ENCODE data around the gene KIF5A.

Gene KIF5A

GRCh38 chr12:57535764-57536596 lies 13.9 kb upstream of the KIF5A start:
- DNase-seq, result no peak

- no peak for DNase-seq
Measured at GRCh38 chr12:57536597-57536942, 13.3 kb upstream of the KIF5A start.

DNA sequence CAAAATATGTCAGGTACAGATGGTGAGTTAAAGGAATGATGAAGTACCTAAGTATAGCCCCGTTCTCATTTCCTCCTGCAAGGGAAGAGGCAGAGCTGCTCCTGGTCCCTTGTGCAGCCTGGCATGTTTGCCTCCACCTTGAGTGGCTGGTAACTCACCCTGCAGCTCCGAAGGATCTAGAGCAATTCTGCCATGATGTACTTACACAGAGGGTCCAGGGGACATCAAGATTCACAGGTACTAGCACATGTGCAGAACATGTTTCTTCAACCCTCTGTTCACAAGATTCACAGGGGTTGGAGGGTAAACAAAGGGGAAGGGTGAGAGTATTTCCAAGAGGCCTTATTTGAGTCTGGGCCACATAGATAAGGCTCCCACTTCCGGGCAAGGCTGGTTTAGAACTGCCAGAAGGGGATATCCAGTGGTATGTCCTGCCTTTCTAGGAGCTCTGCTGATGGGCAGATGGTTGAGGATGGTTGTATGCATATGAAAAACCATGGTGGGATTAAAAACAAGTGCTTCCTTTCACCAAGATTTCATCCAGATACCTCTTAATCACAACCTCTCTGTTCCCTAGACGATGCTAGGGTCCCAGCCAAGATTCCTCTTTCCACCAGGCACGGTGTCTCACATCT lies 10.6 kb upstream of the KIF5A start:
- DNase-seq, result no peak

DNA sequence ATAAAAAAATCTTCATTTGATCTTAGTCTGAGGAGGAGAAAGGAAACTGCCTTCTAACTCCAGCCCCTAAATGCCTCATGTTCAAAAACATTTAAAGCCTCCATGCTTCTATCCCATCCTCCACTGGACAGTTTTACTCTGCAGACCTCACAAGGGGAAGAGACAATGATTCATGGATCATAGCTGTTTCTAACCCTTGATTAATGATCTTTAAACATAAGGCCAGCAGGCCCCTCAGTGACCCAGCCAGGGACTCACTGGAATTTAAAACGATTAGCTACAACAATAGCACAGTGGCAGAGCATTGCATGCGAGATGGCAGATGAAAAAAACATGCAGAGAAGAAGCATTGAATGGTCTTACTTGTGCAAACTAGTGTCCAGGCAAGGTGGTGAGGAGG lies 8.8 kb upstream of the KIF5A start:
- DNase-seq, result no peak

DNA sequence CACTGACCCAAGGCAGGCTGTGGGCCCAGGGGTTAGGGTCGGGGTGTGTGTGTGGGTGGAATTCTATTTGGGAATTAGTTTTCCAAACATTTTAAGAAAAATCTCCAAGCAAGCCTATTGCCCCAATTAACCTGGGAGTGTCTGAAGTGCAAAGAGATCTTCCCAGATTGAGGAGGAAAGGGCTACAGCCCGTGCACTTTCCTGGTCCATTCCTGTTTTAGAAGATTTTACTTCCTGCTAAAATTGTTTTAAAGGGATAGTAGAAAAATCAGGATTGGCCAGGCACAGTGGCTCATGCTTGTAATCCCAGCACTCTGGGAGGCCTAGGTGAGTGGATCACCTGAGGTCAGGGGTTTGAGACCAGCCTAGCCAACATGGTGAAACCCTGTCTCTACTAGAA lies 8.1 kb upstream of the KIF5A start:
- no peak for DNase-seq

- DNase-seq, result peak; percentile 16
Measured at GRCh38 chr12:57543581-57543980, 6.3 kb upstream of the KIF5A start.

DNA sequence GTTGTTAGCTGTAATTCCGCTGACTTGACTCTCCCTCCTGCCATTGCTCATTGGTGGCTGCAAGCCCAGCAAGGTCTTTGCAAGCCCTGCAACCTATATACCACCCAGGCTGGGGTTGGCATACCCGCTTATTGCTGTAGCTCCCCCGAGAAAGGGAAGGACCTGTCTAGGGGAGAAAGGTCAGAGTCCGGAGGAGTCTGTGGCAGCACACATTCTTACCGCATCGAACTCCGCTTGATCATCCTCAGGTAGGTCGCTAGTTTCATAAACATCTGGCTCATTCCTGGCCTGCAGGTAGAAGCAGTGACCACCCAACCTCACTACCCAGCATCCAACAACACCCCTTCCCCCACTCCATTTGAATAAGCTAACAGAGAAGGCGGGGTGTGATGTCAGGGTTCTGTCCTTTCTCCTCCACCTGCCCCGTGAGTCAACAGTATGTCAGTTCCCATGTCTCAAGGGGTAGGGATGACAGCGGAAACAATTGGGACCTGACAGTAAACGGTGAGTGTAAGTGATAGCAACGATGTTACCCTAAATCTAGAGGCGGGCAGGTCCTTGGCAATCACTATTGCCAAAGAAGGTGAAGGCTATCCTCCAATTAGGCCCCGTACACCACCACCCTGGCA lies 3.9 kb upstream of the KIF5A start:
- no peak for DNase-seq

DNA sequence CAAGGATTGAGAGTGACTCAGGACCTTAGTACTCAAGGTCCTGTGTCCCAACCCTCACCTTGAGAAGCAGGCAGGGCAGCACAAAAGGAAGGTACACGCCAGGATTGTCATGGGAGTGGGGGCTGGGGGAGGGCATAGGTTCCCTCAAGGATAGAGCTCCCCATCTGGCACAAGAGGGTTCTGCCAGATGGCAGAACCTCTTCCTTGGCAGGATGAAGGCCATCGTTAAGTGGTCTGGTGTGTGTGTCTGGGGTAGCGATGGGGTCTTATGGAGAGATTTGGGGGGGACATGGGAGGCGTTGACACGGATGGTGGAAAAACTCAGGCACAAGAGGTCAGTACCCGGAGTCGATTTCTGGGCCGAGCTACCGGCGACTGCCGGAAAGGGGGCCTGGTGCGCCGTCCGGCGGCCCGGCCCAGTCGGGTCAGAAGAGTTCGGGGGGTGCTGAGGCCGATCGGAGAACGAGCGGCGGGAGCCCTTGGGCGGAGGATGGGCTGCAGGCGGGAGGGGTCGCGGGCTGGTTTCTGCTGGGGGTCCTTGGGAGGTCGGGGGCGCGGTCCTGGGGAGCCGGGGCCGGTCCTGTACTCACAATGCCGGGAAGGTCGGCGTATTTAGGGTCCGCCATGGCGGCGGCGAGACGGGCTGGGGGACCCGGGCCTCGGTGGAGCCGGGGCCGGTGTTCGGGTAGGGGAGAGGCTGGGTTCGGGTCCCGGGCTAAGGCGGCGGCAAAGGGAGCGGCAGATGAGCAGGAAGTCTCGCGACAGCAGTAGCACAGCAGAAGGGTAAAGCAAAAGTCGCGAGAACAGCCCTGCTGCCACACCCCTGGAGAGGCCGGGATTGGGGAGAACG lies 3.2 kb upstream of the KIF5A start, which contains the start of gene DCTN2:
Gene DCTN2 (minus strand): TSS at position 755 of the 850 bp plus-strand sequence. CDS start 129 bp downstream, at position 626.
- DNase-seq, result peak; percentile 97

DNA sequence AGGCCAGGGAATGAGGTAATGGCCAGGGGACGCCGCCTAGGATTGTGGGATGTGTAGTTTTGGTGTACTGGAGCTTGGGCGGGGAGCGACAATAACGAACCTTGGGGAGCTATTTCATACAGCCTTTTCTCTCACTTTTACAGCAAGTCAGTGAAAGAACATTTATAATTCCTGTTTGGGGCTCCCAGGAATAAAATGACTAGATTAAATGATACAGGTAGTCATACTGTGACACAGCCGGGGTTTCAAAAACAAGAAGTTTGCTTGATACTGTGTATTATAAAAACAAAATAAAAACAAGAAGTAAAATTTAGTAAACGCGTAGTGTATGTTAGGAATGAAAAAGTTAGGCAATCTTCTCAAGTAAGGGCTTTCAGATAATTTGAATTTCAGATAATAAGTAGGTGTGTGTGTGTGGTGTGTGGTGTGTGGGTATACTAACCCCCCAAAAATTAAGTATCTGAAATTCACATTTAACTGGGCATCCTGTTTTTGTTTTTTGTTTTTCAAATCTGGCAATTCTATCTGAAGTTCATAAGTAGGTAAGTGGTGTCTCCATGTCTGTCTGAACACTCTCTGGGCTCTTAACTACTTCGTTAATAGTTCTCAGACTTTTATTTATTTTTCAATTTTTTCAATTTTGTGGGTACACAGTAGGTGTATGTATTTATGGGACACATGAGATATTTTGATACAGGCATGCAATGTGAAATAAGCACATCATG lies 2.4 kb upstream of the KIF5A start:
- no peak for DNase-seq

- DNase-seq, result no peak
Measured at GRCh38 chr12:57548013-57548315, 1.9 kb upstream of the KIF5A start.

DNA sequence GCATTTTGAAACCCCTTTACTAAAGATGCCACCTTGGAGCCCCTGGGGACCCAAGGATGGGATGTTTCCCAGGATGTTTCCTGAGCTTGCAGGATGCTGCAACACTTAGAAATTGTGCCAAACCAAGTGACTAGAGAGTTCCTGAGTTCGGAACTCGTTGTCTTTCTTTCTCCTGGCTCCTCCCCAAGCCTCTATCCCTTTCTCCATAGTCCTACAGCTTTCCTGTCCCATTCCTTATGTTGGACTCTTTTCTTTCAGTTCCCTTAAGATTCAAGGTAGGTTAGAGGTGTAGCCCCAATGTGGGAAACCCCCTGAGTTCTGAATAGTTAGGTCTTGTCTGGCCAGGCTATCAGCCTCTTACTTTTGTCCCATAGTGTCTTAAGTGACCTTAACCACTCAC lies 1.4 kb upstream of the KIF5A start:
- no peak for DNase-seq

DNA sequence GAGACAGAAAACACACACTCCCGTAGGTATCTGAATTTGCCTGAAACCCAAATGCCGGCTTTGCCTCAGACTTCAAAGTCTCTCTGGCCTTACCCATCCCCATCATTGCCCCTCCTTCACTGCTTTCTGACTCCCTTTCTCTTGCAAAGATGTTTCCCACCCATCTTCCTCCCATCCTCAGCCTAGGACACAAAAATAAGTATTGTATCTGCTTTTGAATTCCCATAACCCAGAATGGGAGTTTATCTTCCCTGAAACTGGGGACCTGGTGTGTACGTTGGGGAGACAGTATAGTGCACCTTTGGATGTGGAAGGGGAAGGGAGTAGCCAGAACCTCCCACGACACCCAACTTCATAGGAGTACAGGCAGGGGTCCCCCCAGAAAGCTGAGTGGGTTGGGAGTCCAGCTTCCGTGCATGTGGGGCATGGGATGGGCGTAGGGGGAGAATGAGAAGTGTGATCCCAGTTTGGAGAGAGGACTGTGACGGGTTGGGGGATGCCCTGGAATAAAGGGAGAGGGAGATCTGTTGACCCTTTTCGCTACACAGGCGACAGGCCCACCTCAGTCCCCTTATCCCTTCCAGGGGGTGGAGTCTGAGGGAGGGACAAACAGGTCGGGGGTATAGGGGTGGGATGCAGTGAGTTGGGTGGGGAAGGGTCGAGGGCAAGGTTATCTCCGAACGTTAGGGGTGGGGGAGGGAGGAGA lies 488 bp upstream of the KIF5A start:
- no peak for DNase-seq

DNA sequence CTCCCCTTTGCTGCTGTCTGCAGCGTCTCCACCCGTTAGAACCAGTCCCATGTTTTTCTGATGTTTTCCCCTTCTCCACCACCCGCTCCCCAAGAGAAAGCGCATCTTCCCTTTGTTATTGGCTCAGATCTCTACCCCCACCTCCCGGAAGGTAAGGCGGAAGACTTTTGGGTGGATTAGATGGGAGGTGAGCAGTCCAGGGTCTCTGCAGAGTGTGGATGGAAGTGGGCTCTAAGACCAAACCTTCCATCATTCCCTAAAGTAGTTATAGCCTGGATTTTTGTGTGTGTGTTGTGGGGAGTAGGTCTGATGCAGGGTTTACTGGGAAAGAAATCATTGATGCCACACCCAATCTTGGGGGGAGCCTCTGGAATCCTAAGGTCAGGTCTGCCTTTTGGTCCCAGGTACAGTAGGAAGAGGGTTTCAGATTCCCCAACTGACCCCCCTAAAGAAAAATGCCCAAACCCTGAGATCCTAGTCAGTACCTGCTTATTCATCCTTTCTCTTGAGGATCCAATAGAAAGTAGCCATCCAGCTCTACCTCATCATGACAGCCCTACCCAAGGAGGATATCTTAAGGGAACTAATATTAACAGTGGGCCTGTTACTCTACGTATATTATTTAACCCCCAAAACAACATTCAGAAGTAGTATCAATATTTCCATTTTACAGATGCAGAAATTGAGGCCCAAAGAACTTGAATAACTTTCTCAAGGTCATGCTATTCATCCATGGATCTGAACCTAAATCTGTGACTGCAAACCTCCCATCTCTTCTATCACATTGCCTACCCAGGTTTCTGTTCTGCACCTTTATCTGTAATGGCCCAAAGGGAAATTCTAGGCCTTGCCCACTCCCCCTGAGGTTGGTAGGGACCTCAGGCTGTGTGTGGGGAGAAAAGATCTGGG lies 1.1 kb downstream of the KIF5A start:
- DNase-seq, result no peak

DNA sequence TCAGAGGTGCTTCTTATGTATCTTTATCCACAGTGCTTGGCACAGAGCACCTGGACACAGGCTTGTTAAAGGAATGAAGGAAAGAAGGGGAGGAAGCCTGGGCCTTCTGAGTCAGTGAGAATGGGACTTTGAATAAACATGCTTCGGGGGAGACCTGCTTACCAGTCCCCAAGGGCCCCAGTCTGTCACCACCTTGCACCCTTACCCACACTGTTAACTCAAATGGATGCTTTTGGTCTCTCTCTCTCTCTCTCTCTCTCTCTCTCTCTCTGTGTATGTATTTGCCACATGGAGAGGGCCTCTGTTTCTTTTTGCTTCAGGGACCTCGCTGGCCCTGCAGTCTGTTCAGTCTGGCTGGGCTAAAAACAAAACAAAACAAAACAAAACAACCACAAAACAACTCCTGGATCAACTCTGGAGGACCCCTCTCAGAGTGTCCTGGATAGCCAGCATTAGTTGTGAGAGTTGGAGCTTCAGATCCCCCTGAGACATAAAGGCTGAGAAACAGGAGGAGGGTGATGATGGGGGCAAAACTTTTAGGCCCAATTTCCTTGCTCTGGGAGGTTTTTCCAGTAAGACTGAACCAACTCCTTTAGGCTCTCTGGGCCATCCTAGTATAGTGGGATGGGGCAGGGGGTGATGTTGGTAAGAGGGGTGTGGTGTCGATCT lies 1.9 kb downstream of the KIF5A start:
- no peak for DNase-seq

GRCh38 chr12:57552306-57552651 lies 2.4 kb downstream of the KIF5A start:
- no peak for DNase-seq

DNA sequence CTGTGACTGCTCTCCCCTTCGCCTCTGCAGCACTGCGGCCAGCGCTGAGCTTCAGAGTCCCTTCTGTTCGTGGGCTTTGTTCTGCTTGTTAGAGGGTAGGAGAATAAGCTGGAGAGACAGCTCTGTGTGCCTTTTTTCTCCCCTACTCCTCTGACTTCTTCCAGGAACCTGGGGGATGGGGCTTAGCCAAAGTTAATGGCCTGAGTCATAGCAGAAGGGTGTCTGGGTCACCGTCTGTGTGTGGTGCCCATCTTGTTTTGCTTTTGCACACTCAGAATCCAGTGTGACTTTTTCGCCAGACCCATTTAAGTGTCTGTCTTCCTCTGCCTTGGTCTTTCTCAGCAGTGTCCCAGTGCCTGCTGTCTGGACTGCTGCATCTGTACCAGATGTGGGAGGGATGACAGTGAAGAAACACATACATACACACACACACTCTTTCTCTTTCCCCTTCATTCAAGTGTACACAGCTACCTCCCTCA lies 3.0 kb downstream of the KIF5A start:
- DNase-seq, result no peak

DNA sequence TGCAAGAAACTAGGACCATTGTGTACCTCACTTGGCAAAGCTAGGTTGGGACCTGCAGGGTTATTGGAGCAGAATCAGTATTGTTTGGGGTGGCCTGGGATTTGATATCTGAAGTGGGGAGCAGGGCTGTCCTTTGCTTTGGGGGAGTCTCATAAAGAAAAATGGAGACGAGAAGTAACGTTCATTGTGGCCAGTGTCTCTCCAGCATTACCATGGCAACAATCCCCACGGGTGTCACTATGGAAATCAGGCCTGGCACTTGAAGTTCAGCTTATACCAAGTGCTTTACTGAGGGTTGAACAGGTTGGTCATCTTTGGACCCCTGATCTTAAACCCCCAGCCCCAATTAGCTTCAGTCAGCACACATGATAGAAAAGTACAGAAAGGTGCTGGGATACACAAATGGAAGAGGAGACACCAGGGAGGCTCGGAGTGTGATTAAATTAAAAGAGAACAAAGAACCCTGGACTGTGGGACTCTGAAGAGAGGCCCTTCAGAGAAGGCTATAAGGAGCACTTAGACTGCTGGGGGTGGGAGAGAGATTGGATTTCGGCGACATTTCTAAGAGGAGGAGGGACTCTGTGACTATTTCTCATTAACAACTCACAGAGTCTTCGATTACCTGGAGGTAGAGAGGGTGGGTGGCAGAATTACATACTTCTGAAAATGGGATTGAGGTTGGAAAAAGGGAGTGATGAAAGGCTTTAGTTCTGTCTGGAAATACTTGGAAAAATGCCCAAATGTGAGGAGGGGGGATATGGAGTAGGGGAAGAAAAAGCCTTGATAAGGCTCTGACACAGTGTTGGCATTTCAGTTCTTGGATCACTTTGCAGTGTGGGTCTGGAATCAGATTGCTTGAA lies 3.7 kb downstream of the KIF5A start:
- DNase-seq, result no peak

GRCh38 chr12:57554453-57554852 lies 4.6 kb downstream of the KIF5A start:
- DNase-seq, result no peak

GRCh38 chr12:57554897-57555296 lies 5.1 kb downstream of the KIF5A start:
- no peak for DNase-seq

Measured in CD4-positive, alpha-beta T cell treated with Interleukin-4 for 4 hours (primary cell).